Calu3 (cell line): Measurements from ENCODE around the gene NKX1-1. TPM values are rescaled to one million over a fixed set of nuclear protein-coding genes. Genes with fewer than 3 reads are reported as not detected.

Experiments
- BruUV-seq: library from RNA; stranded (reverse); fragments of 400-500 nt; replicated peaks from 2 replicates; lab custom pipeline; 2021; lab: Mats Ljungman, UMichigan
- CTCF ChIA-PET: fragments of 300-600 bp; sonication (Branson Sonifier 250); formaldehyde crosslinking; loops from one replicate; lab custom pipeline; 2022; ENCODE audit warnings: antibody characterized with exemption; lab: Charles Lee
- DNase-seq: peaks from one replicate; pipeline ENCODE4 v3.0.0; 2022
- H3K27ac Mint-ChIP-seq: one replicate; pipeline ENCODE4 v1.8.0; 2022; ENCODE audit warnings: mixed read lengths; ENCODE audit not compliant: unreplicated experiment
- H3K27me3 Mint-ChIP-seq: one replicate; pipeline ENCODE4 v1.8.0; 2022; ENCODE audit warnings: mixed read lengths; ENCODE audit not compliant: unreplicated experiment
- H3K36me3 Mint-ChIP-seq: one replicate; pipeline ENCODE4 v1.8.0; 2022; ENCODE audit warnings: mild to moderate bottlenecking, moderate library complexity, mixed read lengths; ENCODE audit not compliant: insufficient read depth, unreplicated experiment
- H3K4me1 Mint-ChIP-seq: one replicate; pipeline ENCODE4 v1.8.0; 2022; ENCODE audit warnings: mild to moderate bottlenecking, low read depth, mixed read lengths; ENCODE audit not compliant: unreplicated experiment
- H3K4me3 Mint-ChIP-seq: one replicate; pipeline ENCODE4 v1.8.0; 2022; ENCODE audit warnings: mild to moderate bottlenecking, low read depth, moderate library complexity, mixed read lengths; ENCODE audit not compliant: unreplicated experiment
- H3K9me3 Mint-ChIP-seq: one replicate; pipeline ENCODE4 v1.8.0; 2022; ENCODE audit warnings: low read depth, mixed read lengths; ENCODE audit not compliant: unreplicated experiment
- CTCF ChIP-seq: fragments of 200-600 bp; IDR thresholded peaks from one replicate; pipeline ENCODE4 v1.8.0; 2022; ENCODE audit warnings: antibody characterized with exemption; ENCODE audit not compliant: unreplicated experiment
- intact Hi-C: fragments of 100-400 bp; cut with micrococcal nuclease; formaldehyde crosslinking; loops from one replicate; pipeline ENCODE4 v1.10.0; 2022; ENCODE audit not compliant: unreplicated experiment
- total RNA-seq: library from RNA; stranded (reverse); gene quantifications from 2 replicates; pipeline ENCODE4 v1.2.3, GENCODE V29; 2022

Gene NKX1-1
- total RNA-seq, 1 experiment from 2014 or later, result not detected

- H3K27ac Mint-ChIP-seq, result no peak overlapping the region
Observed at GRCh38 chr4:1356181-1356998, 49.9 kb downstream of the NKX1-1 start.

GRCh38 chr4:1355378-1355777 is 50.9 kb downstream of the NKX1-1 start:
- Mint-ChIP-seq H3K9me3 (no peaks in the 10 kb centered on the region), H3K27me3 (no peaks in the 10 kb centered on the region), H3K27ac (no peak overlapping the region), H3K4me1 (peaks cover 8% of the 10 kb centered on the region), H3K36me3 (peaks cover 5% of the 10 kb centered on the region), H3K4me3 (no peak overlapping the region)
- DNase-seq, result no peak
- TF ChIP-seq CTCF, result no peak
- intact Hi-C loops, result no loop called here
- no TSS peak for BruUV-seq
- CTCF ChIA-PET, result interaction anchor here (1.1 kb wide), 1 partner anchor 338 kb away, joined by 3 read pairs; no protein-coding TSS in a partner anchor

More at GRCh38 chr4:1356181-1356998, 49.9 kb downstream of the NKX1-1 start:
- DNase-seq, result peak; percentile 48
- BruUV-seq, result no TSS peak
- CTCF ChIA-PET, result interaction anchor here (1.0 to 1.1 kb wide), 2 partner anchors 248 to 337 kb away, joined by 3 to 5 read pairs; no protein-coding TSS in a partner anchor
- H3K9me3 Mint-ChIP-seq, result no peaks in the 10 kb centered on the region
- intact Hi-C loops, result no loop called here
- no peak overlapping the region for H3K4me3 Mint-ChIP-seq
- H3K27me3 Mint-ChIP-seq, result no peaks in the 10 kb centered on the region
- H3K36me3 Mint-ChIP-seq, result peaks cover 5% of the 10 kb centered on the region
- TF ChIP-seq CTCF, result peak; percentile 65
- peaks cover 7% of the 10 kb centered on the region for H3K4me1 Mint-ChIP-seq

- CTCF ChIA-PET, result no interaction called here
- no peak for DNase-seq
- Mint-ChIP-seq H3K9me3 (no peaks in the 10 kb centered on the region), H3K27me3 (no peaks in the 10 kb centered on the region), H3K4me3 (no peak overlapping the region), H3K4me1 (peaks cover 8% of the 10 kb centered on the region), H3K27ac (no peak overlapping the region), H3K36me3 (peaks cover 5% of the 10 kb centered on the region)
- no peak for TF ChIP-seq CTCF
- BruUV-seq, result no TSS peak
- intact Hi-C loops, result no loop called here
Observed at GRCh38 chr4:1354983-1355275, 51.3 kb downstream of the NKX1-1 start.

GRCh38 chr4:1354136-1354982 is 51.9 kb downstream of the NKX1-1 start:
- peaks cover 8% of the 10 kb centered on the region for H3K4me1 Mint-ChIP-seq
- no peak for DNase-seq
- no TSS peak for BruUV-seq
- CTCF ChIA-PET, result interaction anchor here (0.6 kb wide), 1 partner anchor 40 kb away, joined by 4 read pairs; no protein-coding TSS in a partner anchor
- intact Hi-C loops, result no loop called here
- no peak for TF ChIP-seq CTCF
- no peaks in the 10 kb centered on the region for H3K9me3 Mint-ChIP-seq
- no peak overlapping the region for H3K4me3 Mint-ChIP-seq
- peaks cover 5% of the 10 kb centered on the region for H3K36me3 Mint-ChIP-seq
- no peaks in the 10 kb centered on the region for H3K27me3 Mint-ChIP-seq
- H3K27ac Mint-ChIP-seq, result no peak overlapping the region
